HUES64 (cell line): ENCODE results near the gene DNASE1.

Experiments used
- H3K27ac ChIP-seq: 2 replicates; pipeline ENCODE4 v1.7.0; 2013; ENCODE audit warnings: low read depth, low read length, inconsistent platforms
- H3K27me3 ChIP-seq: 2 replicates; pipeline ENCODE4 v1.6.1; 2013; ENCODE audit warnings: mild to moderate bottlenecking, low read length; ENCODE audit not compliant: insufficient read depth
- H3K36me3 ChIP-seq: 2 replicates; pipeline ENCODE4 v1.6.1; 2013; ENCODE audit warnings: mild to moderate bottlenecking, low read length; ENCODE audit not compliant: insufficient read depth
- H3K4me1 ChIP-seq: 2 replicates; pipeline ENCODE4 v1.6.1; 2013; ENCODE audit warnings: mild to moderate bottlenecking, low read length, moderate library complexity; ENCODE audit not compliant: insufficient read depth
- H3K4me3 ChIP-seq: 2 replicates; pipeline ENCODE4 v1.5.1; 2013; ENCODE audit warnings: mild to moderate bottlenecking, low read length, moderate library complexity
- H3K9ac ChIP-seq: 2 replicates; pipeline ENCODE4 v1.6.1; 2013; ENCODE audit warnings: mild to moderate bottlenecking, low read depth, low read length
- H3K9me3 ChIP-seq: 2 replicates; pipeline ENCODE4 v1.6.1; 2013; ENCODE audit warnings: low read depth, low read length; ENCODE audit not compliant: insufficient read depth
- WGBS: fragments of 150-250, 120-280 bp; methylation state at CpG from one replicate; pipeline ENCODE4 v1.1.7; 2013; ENCODE audit warnings: missing lambda C conversion rate; 5-methylcytosine and 5-hydroxymethylcytosine counted together

DNASE1 gene

GRCh38 chr16:3687792-3688191, 33.3 kb downstream of the DNASE1 start:
- 99% methylated on average over 9 of the region's 9 CpGs for WGBS
- no peak overlapping the region for H3K4me3 ChIP-seq
- no peak overlapping the region for H3K9ac ChIP-seq
- no peaks in the 10 kb centered on the region for H3K4me1 ChIP-seq
- no peaks in the 10 kb centered on the region for H3K27me3 ChIP-seq
- H3K27ac ChIP-seq: no peak overlapping the region
- H3K9me3 ChIP-seq: no peaks in the 10 kb centered on the region
- peaks cover 69% of the 10 kb centered on the region for H3K36me3 ChIP-seq

GRCh38 chr16:3689731-3690130, 35.2 kb downstream of the DNASE1 start:
- no peaks in the 10 kb centered on the region for H3K27me3 ChIP-seq
- peaks cover 58% of the 10 kb centered on the region for H3K36me3 ChIP-seq
- no peaks in the 10 kb centered on the region for H3K4me1 ChIP-seq
- 93% methylated on average over 7 of the region's 7 CpGs for WGBS
- H3K4me3 ChIP-seq: no peak overlapping the region
- H3K9me3 ChIP-seq: no peaks in the 10 kb centered on the region
- H3K27ac ChIP-seq: no peak overlapping the region
- H3K9ac ChIP-seq: no peak overlapping the region

GRCh38 chr16:3690470-3690928, 36.0 kb downstream of the DNASE1 start:
- no peak overlapping the region for H3K4me3 ChIP-seq
- no peaks in the 10 kb centered on the region for H3K4me1 ChIP-seq
- no peak overlapping the region for H3K9ac ChIP-seq
- no peaks in the 10 kb centered on the region for H3K27me3 ChIP-seq
- H3K27ac ChIP-seq: no peak overlapping the region
- peaks cover 52% of the 10 kb centered on the region for H3K36me3 ChIP-seq
- H3K9me3 ChIP-seq: no peaks in the 10 kb centered on the region
- 63% methylated on average over 18 of the region's 18 CpGs for WGBS

- no peak overlapping the region for H3K9ac ChIP-seq
- WGBS: 91% methylated on average over 19 of the region's 19 CpGs
- H3K4me1 ChIP-seq: no peaks in the 10 kb centered on the region
- no peaks in the 10 kb centered on the region for H3K27me3 ChIP-seq
- peaks cover 45% of the 10 kb centered on the region for H3K36me3 ChIP-seq
- H3K27ac ChIP-seq: no peak overlapping the region
- no peak overlapping the region for H3K4me3 ChIP-seq
- no peaks in the 10 kb centered on the region for H3K9me3 ChIP-seq
Measured at GRCh38 chr16:3690980-3691720, 36.7 kb downstream of the DNASE1 start.

- no peaks in the 10 kb centered on the region for H3K9me3 ChIP-seq
- WGBS: 94% methylated on average over 12 of the region's 12 CpGs
- no peak overlapping the region for H3K27ac ChIP-seq
- H3K27me3 ChIP-seq: no peaks in the 10 kb centered on the region
- H3K4me1 ChIP-seq: no peaks in the 10 kb centered on the region
- no peak overlapping the region for H3K4me3 ChIP-seq
- H3K36me3 ChIP-seq: peaks cover 39% of the 10 kb centered on the region
- H3K9ac ChIP-seq: no peak overlapping the region
Measured at GRCh38 chr16:3691761-3692160, 37.3 kb downstream of the DNASE1 start.

GRCh38 chr16:3694051-3694450, 39.6 kb downstream of the DNASE1 start:
- 95% methylated on average over 9 of the region's 9 CpGs for WGBS
- Histone ChIP-seq H3K9ac (no peak overlapping the region), H3K36me3 (peaks cover 16% of the 10 kb centered on the region), H3K27ac (no peak overlapping the region), H3K4me3 (no peak overlapping the region), H3K9me3 (no peaks in the 10 kb centered on the region), H3K4me1 (no peaks in the 10 kb centered on the region), H3K27me3 (no peaks in the 10 kb centered on the region)

GRCh38 chr16:3695610-3696369, 41.3 kb downstream of the DNASE1 start:
- 90% methylated on average over 19 of the region's 19 CpGs for WGBS
- Histone ChIP-seq H3K4me3 (no peak overlapping the region), H3K9ac (no peak overlapping the region), H3K27ac (no peak overlapping the region), H3K9me3 (no peaks in the 10 kb centered on the region), H3K27me3 (no peaks in the 10 kb centered on the region), H3K36me3 (peaks cover 8% of the 10 kb centered on the region; the same call in 1 of the 2 replicates), H3K4me1 (no peaks in the 10 kb centered on the region)

- H3K27me3 ChIP-seq: no peaks in the 10 kb centered on the region
- H3K36me3 ChIP-seq: peaks cover 9% of the 10 kb centered on the region; the same call in 1 of the 2 replicates
- no peaks in the 10 kb centered on the region for H3K4me1 ChIP-seq
- no peaks in the 10 kb centered on the region for H3K9me3 ChIP-seq
- H3K27ac ChIP-seq: no peak overlapping the region
- WGBS: 93% methylated on average over 13 of the region's 13 CpGs
- H3K4me3 ChIP-seq: no peak overlapping the region
- H3K9ac ChIP-seq: no peak overlapping the region
Measured at GRCh38 chr16:3696425-3697218, 42.1 kb downstream of the DNASE1 start.

DNA sequence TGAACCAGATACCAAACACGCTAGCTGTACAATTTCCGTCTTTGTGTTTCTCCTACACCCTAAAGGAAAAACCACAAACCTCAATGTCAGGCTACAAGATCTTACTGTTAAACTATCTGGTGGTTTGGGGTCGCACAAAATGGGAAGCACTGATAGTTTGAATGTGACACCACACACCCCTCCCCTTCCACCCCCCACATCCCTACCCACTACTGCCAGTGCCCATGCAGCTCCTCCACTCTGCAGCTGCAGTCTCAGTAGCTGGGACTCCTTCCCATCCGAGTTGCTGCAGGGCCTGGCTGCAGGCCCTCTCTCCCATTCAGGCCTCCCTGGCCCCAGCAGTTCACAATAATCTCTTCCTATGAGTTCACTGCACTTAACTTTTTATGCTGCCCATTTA, 44.5 kb downstream of the DNASE1 start:
- no peak overlapping the region for H3K9ac ChIP-seq
- 97% methylated on average over 4 of the region's 4 CpGs for WGBS
- H3K27me3 ChIP-seq: no peaks in the 10 kb centered on the region
- H3K27ac ChIP-seq: no peak overlapping the region
- H3K4me1 ChIP-seq: no peaks in the 10 kb centered on the region
- no peak overlapping the region for H3K4me3 ChIP-seq
- H3K36me3 ChIP-seq: peaks cover 8% of the 10 kb centered on the region; the same call in 1 of the 2 replicates
- no peaks in the 10 kb centered on the region for H3K9me3 ChIP-seq

GRCh38 chr16:3701531-3701930, 47.0 kb downstream of the DNASE1 start:
- no peak overlapping the region for H3K4me3 ChIP-seq
- 98% methylated on average over 4 of the region's 4 CpGs for WGBS
- no peak overlapping the region for H3K9ac ChIP-seq
- peaks cover 3% of the 10 kb centered on the region; the same call in 1 of the 2 replicates for H3K36me3 ChIP-seq
- H3K4me1 ChIP-seq: no peaks in the 10 kb centered on the region
- no peak overlapping the region for H3K27ac ChIP-seq
- H3K9me3 ChIP-seq: no peaks in the 10 kb centered on the region
- H3K27me3 ChIP-seq: no peaks in the 10 kb centered on the region

DNA sequence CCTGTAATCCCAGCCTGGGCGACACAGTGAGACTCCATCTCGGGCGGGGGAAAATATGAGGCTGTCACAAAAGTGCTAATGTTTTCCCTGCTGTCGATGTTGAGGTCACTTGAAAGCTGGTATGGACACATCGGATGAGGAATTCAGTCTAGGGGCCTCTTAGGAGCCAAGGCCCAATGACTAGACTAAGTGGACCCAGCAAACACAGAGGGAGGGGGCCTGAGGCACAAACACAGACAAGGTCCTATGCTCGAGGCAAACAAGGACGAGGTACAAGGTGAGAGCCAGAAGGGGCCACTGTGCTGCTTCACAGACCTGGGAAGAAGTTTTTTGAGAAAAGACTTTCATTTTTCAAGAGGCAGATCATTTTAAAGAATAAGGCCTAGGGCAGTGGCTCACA, 47.6 kb downstream of the DNASE1 start:
- WGBS: 94% methylated on average over 7 of the region's 7 CpGs
- Histone ChIP-seq H3K9ac (no peak overlapping the region), H3K27me3 (no peaks in the 10 kb centered on the region), H3K4me1 (no peaks in the 10 kb centered on the region), H3K4me3 (no peak overlapping the region), H3K36me3 (peaks cover 6% of the 10 kb centered on the region; the same call in 1 of the 2 replicates), H3K27ac (no peak overlapping the region), H3K9me3 (no peaks in the 10 kb centered on the region)
